ENCODE results near the gene CAMK2N1.

The CAMK2N1 gene

GRCh38 chr1:20496241-20496661 lies 10.2 kb upstream of the CAMK2N1 start:
- DNase-seq, result peak; percentile 67

DNA sequence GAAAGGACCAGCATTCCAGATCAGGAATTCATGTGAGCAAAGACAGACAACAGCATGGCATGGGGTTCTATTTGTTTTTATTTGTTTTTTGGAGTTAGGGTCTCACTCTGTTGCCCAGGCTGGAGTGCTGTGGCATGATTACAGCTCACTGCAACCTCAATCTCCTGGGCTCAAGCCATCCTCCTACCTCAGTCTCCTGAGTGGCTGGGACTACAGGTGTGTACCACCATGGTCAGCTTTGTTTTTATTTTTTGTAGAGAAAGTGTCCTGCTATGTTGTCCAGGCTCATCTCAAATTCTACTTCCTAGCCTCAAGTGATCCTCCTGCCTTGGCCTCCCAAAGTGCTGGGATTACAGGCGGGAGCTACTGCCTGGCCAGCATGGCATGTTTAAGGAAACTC lies 9.7 kb upstream of the CAMK2N1 start:
- DNase-seq, result no peak

DNA sequence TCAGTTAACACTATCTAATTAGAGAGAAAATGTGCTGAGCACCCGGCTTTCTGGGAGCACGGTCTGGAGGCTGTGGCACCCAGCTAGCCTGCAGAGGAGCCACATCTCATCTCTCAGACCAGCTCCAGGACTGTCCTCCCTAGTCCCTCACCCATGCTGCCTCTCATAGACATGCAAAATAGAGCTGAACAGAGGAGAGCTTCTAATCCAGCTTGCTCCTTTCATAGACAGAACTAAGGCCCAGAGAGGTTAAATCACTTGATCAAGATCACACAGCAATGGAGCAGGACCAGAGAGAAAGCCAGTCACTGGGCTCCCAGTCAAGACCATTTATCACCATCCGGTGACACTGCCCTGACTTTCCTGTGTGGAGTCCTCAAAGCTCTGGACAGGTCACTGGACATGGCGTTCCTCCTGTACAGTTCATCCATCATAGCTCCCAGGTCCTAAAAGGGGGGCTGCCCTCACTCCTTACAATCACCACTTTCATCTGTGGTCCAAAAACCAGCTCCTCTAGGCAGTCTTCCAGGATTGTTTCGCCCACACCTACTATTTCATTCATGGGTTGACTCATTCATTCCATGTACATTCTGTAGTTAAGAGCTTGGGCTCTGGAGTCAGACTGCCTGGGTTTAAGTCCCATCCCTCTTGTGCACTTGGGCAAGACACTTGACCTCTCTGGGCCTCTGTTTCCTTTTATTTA lies 8.8 kb upstream of the CAMK2N1 start:
- DNase-seq, result no peak

GRCh38 chr1:20493839-20494608 lies 8.0 kb upstream of the CAMK2N1 start:
- DNase-seq, result peak; percentile 83

GRCh38 chr1:20493309-20493708 lies 7.3 kb upstream of the CAMK2N1 start:
- DNase-seq, result no peak

- no peak for DNase-seq
These were observed 6.7 kb upstream of the CAMK2N1 start for GRCh38 chr1:20492751-20493150.

- DNase-seq, result no peak
These were observed 5.9 kb upstream of the CAMK2N1 start for GRCh38 chr1:20491866-20492265.

DNA sequence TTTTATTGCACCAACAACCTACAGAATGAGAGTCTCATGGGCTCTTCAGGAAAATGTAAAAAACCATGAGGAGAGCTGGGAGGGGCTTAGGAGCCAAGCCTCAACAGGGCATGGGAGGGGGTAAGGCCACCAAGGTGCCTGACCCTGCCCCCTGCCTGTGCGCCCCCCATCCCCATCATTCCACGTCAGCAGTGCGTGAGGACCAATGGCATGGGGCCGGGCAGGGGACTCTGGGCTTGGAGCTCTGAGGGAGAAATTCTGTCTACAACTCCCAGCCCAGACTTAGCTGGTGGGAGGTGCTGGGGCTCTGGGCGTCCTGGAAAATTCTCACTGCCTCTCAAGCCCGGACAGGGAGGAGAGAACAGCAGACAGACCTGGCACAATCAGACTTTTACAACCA lies 5.2 kb upstream of the CAMK2N1 start:
- no peak for DNase-seq

DNA sequence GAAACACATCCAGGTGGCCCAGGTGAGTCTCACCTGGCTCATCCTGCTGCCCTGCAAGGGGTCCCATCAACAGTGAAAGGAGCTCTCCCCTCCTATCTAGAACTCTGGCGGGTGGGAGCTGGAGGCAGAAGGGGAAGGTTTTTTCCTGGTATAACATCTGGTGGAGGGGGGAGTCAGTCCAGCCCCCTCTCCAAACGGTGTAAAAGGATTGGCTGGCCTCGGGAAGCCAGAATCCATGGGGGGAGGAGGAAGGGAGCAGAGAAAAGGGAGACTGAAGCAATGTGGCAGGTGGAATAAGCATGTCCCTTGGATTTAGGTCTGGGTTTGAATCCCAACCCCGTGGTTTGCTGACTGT lies 1.2 kb upstream of the CAMK2N1 start:
- DNase-seq, result no peak

- DNase-seq, result no peak
These were observed 636 bp upstream of the CAMK2N1 start for GRCh38 chr1:20486457-20487235.

- DNase-seq, result no peak
These were observed 1.2 kb downstream of the CAMK2N1 start for GRCh38 chr1:20484519-20485462.

DNA sequence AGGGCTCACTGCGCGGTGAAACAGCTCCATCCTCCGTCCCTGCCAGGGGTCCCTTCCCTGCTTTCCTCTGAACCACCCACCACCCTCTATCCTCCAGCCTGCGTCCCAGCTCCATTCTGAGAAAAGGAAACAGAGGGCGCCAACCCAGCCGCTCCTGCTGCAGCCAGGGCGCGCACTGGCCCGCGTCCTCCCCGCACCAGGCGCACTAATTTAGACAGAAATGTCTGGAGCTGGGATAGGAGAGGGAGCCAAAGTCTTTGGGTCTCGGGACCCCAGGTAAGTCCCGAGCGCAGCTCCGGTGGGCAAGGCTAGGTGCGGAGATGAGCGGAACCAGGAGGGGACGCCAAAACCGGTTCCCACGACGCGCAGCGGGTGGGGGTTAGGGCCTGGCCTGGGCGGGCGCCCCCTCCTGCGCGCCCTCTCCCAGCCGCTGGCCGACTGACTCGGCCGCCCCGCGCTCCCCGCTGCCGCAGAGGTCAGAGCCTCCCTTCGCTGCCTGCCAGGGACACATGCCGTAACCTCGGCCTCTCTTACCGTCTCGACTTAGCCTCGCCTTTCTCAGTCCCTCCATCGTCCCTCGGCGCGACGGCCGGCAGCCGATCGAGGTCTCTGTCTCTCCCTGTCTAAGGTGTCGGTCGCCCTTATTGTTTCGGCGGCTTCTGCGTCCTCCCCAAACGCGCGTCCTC lies 2.0 kb downstream of the CAMK2N1 start:
- no peak for DNase-seq

DNA sequence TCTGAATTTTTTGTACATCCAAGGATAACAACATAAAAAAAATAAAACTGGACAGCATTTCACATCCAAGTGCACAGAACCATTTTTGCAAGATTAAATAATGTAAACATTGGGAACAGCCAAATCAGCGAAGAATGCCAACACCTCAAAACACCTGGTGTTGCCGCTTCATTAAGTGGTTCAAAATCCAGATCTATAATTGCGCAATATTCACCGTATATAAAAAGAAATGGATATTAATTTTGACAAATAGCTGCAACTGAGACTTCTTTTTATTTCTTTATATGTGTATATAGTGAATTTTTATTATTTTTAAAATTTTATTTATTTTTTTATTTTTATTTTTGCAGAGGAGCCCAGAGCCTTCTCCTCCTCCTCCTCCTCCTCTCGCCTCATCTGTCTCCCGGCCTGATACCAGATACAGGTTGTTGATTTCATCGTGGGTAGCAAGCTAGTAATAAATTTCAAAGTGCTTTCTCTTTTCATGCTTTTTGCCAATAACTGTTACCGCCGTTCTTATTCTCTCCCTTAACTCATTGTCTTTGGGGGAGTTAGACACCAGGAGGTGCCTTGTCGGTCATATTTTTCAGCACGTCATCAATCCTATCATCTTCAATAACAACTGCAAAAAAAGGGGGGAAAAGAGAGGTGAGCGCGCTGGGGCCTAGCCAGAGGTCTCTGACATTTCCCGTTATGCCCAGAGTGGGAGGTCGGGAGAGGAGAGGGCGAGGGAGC lies 2.7 kb downstream of the CAMK2N1 start:
- no peak for DNase-seq

DNA sequence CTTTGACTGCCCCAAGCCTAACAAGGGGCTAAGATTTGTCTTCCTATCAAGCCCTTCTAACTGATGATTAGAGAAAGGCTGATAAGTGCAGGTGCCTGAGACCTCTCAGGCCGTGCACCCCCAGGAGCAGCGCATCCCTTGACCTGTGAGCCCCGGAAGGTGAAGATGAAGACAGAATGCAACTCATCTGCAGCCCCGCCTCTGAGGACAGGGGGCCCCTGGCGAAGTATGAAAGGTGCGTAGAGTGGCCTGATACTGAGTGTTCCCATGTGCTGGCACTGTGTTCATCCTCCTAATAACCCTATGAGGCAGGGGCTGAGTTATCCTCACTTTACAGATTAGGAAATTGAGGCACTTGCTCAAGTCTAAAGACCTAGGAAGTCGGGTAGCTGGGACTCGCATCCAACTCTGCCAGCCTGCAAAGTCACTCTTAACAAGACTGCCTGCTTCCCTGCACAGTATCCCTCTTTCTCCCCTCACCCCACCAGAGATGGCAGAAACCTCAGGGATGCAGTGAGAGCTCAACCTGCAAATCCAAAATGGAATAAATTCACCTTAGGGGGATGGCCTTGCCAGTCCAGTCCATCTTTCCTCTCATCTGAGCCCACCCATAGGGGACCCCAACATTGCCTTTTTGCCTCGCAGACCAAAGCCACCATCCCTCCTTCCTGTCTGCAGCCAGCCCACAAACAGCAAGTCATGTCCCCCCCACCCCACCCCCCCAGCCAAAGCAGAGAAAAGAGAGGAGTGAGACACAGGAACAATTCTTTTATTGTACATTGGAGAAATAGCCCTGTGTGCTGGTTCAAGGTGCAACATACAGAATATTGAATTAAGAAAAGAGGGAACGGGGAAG lies 4.1 kb downstream of the CAMK2N1 start:
- no peak for DNase-seq

DNA sequence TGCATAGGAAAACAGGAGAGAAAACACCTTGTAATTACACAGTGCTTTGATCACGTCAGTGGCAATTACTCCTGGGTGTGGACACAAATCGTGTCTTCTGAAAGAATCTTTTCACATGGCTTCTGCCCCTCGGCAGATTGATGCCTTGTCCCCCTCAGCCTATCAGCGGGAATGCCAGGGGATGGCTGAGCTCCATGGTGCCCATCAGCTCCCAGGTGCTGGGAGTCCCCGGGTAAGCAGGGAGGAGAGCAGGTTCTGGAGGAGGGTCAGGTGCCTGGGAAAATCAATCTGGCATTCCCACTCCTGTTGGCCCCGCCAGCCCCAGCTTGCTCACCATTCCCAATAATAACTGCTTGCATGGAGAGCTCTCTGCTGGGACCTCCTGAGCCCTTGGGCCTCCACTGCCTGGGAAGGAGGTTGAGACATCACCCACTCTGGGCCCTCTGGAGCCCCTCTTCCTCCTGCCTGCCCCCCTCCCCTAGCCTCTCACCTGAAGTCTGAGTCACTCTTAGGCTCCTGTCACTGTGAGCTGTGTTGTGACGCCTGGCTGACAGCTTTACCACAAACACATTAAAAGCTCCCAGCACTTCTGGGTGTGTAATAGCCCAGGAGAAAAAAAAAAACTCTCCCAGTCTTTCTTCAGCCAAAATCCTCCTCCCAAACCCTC lies 4.9 kb downstream of the CAMK2N1 start:
- DNase-seq, result no peak

DNA sequence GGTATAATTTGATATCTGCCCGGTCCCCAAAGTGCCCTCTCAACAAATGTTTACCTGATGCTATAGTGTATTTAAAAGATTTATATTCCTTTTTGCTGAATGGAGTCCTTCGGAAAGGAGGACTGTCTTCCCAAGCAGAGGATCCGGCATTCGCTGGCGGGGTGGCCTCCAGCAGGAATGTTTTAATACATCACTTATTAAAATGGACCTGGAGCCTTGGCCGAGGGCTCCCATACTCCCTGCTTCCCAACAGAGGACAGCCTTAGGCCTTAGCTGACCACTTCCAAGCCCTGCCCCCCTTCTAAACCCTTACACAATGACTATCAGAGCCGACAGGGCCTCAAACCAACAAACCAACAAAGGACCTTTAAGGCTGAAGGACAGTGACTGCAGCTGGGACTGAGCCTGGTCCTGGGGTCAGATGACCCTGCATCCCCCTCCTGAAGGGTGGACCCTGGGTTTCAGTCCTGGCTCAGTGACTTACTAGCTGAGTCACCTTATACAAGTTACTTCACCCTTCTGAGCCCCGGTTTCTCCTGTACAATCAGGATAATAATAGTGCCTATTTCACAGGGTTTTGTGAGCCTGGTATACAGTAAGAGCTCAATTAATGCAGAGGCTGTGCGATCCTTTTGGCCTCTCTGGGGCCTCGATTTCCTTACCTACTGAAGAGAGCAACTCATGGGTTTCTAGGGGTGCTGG lies 5.6 kb downstream of the CAMK2N1 start:
- DNase-seq, result no peak

DNA sequence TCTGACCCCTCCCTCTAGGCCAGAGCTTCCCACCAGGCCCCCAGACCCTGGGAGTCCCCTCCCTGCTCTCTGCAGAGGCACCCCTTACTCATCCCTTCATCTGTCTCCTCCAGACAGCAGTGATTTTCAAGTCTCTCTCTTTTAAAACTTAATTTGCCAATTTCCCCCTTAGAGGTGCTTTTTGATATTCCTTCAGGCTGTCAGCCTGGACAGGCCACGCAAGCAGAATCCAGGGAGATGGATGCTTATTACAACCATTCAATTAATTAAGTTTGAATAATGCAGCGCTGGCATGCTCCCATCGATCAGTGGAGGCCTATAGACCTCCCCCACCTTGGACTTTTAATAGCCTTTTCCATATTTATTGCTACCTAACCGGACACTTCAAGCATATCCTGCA lies 6.2 kb downstream of the CAMK2N1 start:
- DNase-seq, result no peak

DNA sequence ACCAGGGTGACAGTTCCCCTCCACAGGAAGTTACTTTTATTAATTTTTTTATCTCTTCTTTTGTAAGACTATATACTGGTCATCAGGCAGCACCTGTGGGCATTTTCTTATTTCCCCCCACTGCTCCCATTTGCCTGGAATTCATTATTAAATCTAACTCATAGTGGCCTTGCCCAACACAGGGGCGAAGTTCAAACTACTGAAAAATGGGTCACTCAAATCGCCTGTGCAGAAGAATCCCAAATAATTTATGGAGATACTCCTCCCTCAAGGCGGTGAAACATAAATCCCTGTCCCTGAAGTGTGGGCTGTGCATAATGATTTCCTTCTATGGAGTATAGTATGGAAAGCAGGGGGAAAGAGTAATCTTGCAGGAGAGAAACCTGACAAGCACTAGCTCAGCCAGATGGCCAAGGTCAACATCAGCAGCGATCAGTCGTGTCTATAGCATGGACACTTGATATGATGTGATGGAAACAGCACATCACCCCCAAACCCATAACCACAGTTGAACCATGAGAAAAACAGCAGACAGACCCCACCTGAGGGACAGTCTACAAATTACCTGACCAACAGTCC lies 7.9 kb downstream of the CAMK2N1 start:
- DNase-seq, result no peak

All from activated CD4-positive, alpha-beta T cell treated with anti-CD3 and anti-CD28 coated beads, Interleukin-10, Interleukin-2, amounts not matched to agents 100 ng/mL and 50 ng/mL, durations not matched to agents 16 hours and 8 hours (primary cell).